ENCODE measurements around the gene GRIFIN.
"Not testable (repeated sequence)": the region's sequence is repeated elsewhere in the genome, so short reads cannot be mapped to it uniquely, and the experiment has no call there.

Gene GRIFIN

GRCh38 chr7:2471022-2471329, 5.2 kb downstream of the GRIFIN start:
- H3K4me3 ChIP-seq (ENCODE audit: low read length) = no peak overlapping the region

DNA sequence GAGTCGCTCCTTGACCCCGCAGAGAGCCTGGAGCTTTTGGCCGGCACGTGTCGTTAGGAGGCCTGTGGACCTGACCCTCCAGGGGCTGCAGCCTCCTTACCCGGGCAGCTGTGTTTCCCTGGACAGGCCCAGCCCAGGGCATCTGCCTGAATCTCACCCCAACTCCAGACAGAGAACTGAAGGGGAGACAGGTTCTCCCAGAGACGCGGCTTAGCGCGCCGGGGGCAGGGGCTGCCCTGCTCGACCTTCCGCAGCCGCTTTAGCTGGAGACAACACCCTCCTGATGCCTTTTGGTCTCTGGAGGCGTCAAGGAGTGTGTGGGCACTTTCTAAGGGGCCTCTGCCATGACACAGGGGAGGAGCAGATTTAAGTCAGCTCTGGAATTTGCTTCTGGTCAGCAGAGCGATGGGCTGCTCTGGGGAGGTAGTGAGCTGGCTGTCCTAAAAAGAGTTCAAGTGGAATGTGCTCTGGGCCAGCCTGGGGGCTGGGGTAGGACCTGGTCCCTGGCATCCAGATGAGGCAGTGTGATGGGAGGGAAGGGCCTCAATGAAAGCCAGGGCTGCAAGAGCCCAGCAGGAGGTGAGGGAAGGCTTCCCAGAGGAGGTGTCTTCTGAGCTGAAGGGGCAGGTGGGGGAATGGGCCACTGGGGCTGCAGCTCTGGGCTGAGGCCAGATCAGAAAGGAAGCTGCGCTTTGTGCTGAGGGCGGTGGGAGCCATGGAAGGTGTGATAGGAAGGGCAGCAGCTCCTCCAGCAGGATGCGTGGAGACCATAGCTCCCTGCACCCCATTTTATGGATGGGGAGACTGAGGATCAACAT, 5.8 kb downstream of the GRIFIN start:
- Histone ChIP-seq H3K4me1 (ENCODE audit: control insufficient read depth, insufficient read depth, low read length) (peaks cover 5% of the 10 kb centered on the region), H3K27me3 (ENCODE audit: control insufficient read depth, insufficient read depth, low read length) (no peaks in the 10 kb centered on the region), H3K9ac (ENCODE audit: low read length) (no peak overlapping the region), H3K36me3 (ENCODE audit: control insufficient read depth, insufficient read depth, low read length) (no peaks in the 10 kb centered on the region), H3K9me3 (ENCODE audit: control insufficient read depth, low read length) (no peaks in the 10 kb centered on the region), H3K4me3 (ENCODE audit: low read length) (no peak overlapping the region)

More at GRCh38 chr7:2471022-2471329, 5.2 kb downstream of the GRIFIN start:
- no peaks in the 10 kb centered on the region for H3K9me3 ChIP-seq (ENCODE audit: control insufficient read depth, low read length)
- H3K4me1 ChIP-seq (ENCODE audit: control insufficient read depth, insufficient read depth, low read length) = peaks cover 5% of the 10 kb centered on the region
- H3K9ac ChIP-seq (ENCODE audit: low read length) = no peak overlapping the region
- no peaks in the 10 kb centered on the region for H3K27me3 ChIP-seq (ENCODE audit: control insufficient read depth, insufficient read depth, low read length)
- no peaks in the 10 kb centered on the region for H3K36me3 ChIP-seq (ENCODE audit: control insufficient read depth, insufficient read depth, low read length)

DNA sequence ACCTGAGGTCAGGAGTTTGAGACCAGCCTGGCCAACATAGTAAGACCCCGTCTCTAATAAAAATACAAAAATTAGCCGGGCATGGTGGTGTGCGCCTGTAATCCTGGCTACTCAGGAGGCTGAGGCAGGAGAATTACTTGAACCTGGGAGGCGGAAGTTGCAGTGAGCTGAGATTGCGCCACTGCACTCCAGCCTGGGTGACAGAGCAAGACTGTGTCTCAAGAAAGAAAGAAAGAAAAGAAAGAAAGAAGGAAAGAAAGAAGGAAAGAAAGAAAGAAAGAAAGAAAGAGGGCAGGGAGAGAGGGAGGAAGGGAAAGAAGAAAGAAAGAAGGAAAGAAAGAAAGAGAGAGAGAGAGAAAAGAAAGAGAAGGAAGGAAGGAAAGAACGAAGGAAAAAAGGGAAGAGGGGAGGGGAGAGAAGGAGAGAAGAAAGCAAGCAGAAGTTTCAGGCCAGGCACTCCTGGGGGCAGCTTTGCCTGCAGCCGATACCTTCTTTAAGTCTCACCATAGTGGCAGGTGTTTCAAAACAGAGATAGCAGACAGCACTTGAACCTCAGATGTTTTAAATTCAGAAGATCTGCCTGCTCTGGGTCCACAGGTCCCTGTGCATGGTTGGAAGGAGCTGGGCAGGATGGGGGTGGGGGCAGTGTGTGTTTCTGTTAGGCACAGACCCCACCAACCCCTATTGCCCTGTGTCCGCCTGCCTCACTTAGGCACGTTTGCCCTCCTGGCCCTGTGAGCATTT, 6.6 kb downstream of the GRIFIN start:
- H3K9me3 ChIP-seq (ENCODE audit: control insufficient read depth, low read length); H3K4me1 ChIP-seq (ENCODE audit: control insufficient read depth, insufficient read depth, low read length); H3K27me3 ChIP-seq (ENCODE audit: control insufficient read depth, insufficient read depth, low read length); H3K4me3 ChIP-seq (ENCODE audit: low read length); H3K9ac ChIP-seq (ENCODE audit: low read length); H3K36me3 ChIP-seq (ENCODE audit: control insufficient read depth, insufficient read depth, low read length): not testable (repeated sequence)

- Histone ChIP-seq H3K36me3 (ENCODE audit: control insufficient read depth, insufficient read depth, low read length) (no peaks in the 10 kb centered on the region), H3K4me1 (ENCODE audit: control insufficient read depth, insufficient read depth, low read length) (peaks cover 5% of the 10 kb centered on the region), H3K9ac (ENCODE audit: low read length) (no peak overlapping the region), H3K27me3 (ENCODE audit: control insufficient read depth, insufficient read depth, low read length) (no peaks in the 10 kb centered on the region), H3K9me3 (ENCODE audit: control insufficient read depth, low read length) (no peaks in the 10 kb centered on the region), H3K4me3 (ENCODE audit: low read length) (no peak overlapping the region)
These were observed 8.0 kb downstream of the GRIFIN start for GRCh38 chr7:2468227-2468626.

- H3K36me3 ChIP-seq (ENCODE audit: control insufficient read depth, insufficient read depth, low read length) = no peaks in the 10 kb centered on the region
- no peak overlapping the region for H3K4me3 ChIP-seq (ENCODE audit: low read length)
- H3K4me1 ChIP-seq (ENCODE audit: control insufficient read depth, insufficient read depth, low read length) = peaks cover 5% of the 10 kb centered on the region
- no peaks in the 10 kb centered on the region for H3K27me3 ChIP-seq (ENCODE audit: control insufficient read depth, insufficient read depth, low read length)
- H3K9ac ChIP-seq (ENCODE audit: low read length) = no peak overlapping the region
- no peaks in the 10 kb centered on the region for H3K9me3 ChIP-seq (ENCODE audit: control insufficient read depth, low read length)
These were observed 9.5 kb downstream of the GRIFIN start for GRCh38 chr7:2466675-2467074.

GRCh38 chr7:2465928-2466327, 10.3 kb downstream of the GRIFIN start:
- no peak overlapping the region for H3K9ac ChIP-seq (ENCODE audit: low read length)
- H3K4me3 ChIP-seq (ENCODE audit: low read length) = no peak overlapping the region
- H3K9me3 ChIP-seq (ENCODE audit: control insufficient read depth, low read length) = no peaks in the 10 kb centered on the region
- no peaks in the 10 kb centered on the region for H3K27me3 ChIP-seq (ENCODE audit: control insufficient read depth, insufficient read depth, low read length)
- H3K4me1 ChIP-seq (ENCODE audit: control insufficient read depth, insufficient read depth, low read length) = peaks cover under 1% of the 10 kb centered on the region
- no peaks in the 10 kb centered on the region for H3K36me3 ChIP-seq (ENCODE audit: control insufficient read depth, insufficient read depth, low read length)

DNA sequence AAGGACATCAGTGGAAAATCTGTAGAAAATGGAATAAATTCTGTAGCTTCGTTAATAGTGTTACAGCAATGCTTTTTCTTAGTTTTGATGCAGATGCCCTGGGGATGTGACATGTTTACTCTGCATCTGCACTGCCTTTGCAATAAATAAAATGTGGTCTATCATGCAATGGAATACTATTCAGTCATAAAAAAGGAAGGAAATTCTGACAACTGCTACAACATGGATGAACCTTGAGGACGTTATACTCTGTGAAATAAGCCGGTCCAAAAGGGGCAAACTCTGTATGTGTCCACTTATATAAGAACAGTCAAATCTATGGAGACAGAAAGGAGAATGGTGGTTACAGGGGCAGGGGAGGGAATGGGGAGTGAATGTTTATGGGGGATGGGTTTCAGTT, 13.5 kb downstream of the GRIFIN start:
- no peaks in the 10 kb centered on the region for H3K27me3 ChIP-seq (ENCODE audit: control insufficient read depth, insufficient read depth, low read length)
- no peak overlapping the region for H3K4me3 ChIP-seq (ENCODE audit: low read length)
- H3K9me3 ChIP-seq (ENCODE audit: control insufficient read depth, low read length) = no peaks in the 10 kb centered on the region
- no peaks in the 10 kb centered on the region for H3K36me3 ChIP-seq (ENCODE audit: control insufficient read depth, insufficient read depth, low read length)
- no peak overlapping the region for H3K9ac ChIP-seq (ENCODE audit: low read length)
- no peaks in the 10 kb centered on the region for H3K4me1 ChIP-seq (ENCODE audit: control insufficient read depth, insufficient read depth, low read length)

GRCh38 chr7:2461268-2462026, 14.8 kb downstream of the GRIFIN start:
- H3K4me3 ChIP-seq (ENCODE audit: low read length) = no peak overlapping the region
- H3K27me3 ChIP-seq (ENCODE audit: control insufficient read depth, insufficient read depth, low read length) = no peaks in the 10 kb centered on the region
- H3K36me3 ChIP-seq (ENCODE audit: control insufficient read depth, insufficient read depth, low read length) = no peaks in the 10 kb centered on the region
- H3K4me1 ChIP-seq (ENCODE audit: control insufficient read depth, insufficient read depth, low read length) = no peaks in the 10 kb centered on the region
- no peak overlapping the region for H3K9ac ChIP-seq (ENCODE audit: low read length)
- no peaks in the 10 kb centered on the region for H3K9me3 ChIP-seq (ENCODE audit: control insufficient read depth, low read length)

GRCh38 chr7:2460641-2461040, 15.6 kb downstream of the GRIFIN start:
- H3K27me3 ChIP-seq (ENCODE audit: control insufficient read depth, insufficient read depth, low read length) = no peaks in the 10 kb centered on the region
- no peaks in the 10 kb centered on the region for H3K4me1 ChIP-seq (ENCODE audit: control insufficient read depth, insufficient read depth, low read length)
- H3K36me3 ChIP-seq (ENCODE audit: control insufficient read depth, insufficient read depth, low read length) = no peaks in the 10 kb centered on the region
- H3K4me3 ChIP-seq (ENCODE audit: low read length) = no peak overlapping the region
- H3K9me3 ChIP-seq (ENCODE audit: control insufficient read depth, low read length) = no peaks in the 10 kb centered on the region
- H3K9ac ChIP-seq (ENCODE audit: low read length) = no peak overlapping the region

GRCh38 chr7:2460188-2460587, 16.0 kb downstream of the GRIFIN start:
- no peak overlapping the region for H3K9ac ChIP-seq (ENCODE audit: low read length)
- no peak overlapping the region for H3K4me3 ChIP-seq (ENCODE audit: low read length)
- no peaks in the 10 kb centered on the region for H3K36me3 ChIP-seq (ENCODE audit: control insufficient read depth, insufficient read depth, low read length)
- no peaks in the 10 kb centered on the region for H3K27me3 ChIP-seq (ENCODE audit: control insufficient read depth, insufficient read depth, low read length)
- no peaks in the 10 kb centered on the region for H3K9me3 ChIP-seq (ENCODE audit: control insufficient read depth, low read length)
- H3K4me1 ChIP-seq (ENCODE audit: control insufficient read depth, insufficient read depth, low read length) = no peaks in the 10 kb centered on the region

DNA sequence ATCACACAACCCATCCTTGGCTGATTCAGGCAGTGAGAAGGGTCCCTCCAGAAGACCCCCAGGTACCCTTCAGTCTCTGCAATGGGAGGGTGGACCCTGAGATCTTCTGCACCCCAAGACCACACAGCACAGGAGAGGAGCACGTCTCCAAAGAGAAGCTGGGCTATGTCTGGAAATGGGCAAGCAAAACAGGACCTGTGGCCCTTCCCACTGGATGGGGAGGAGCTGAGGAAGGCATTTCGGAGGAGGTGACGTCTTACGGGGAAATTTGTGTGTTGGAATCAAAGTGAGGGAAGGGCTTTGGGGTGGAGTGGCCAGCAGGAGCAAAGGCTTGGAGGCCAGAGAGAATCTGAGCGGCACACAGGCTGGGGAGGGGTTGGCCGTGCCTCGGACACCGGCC, 16.5 kb downstream of the GRIFIN start:
- Histone ChIP-seq H3K9ac (ENCODE audit: low read length) (no peak overlapping the region), H3K4me1 (ENCODE audit: control insufficient read depth, insufficient read depth, low read length) (no peaks in the 10 kb centered on the region), H3K36me3 (ENCODE audit: control insufficient read depth, insufficient read depth, low read length) (no peaks in the 10 kb centered on the region), H3K27me3 (ENCODE audit: control insufficient read depth, insufficient read depth, low read length) (no peaks in the 10 kb centered on the region), H3K4me3 (ENCODE audit: low read length) (no peak overlapping the region), H3K9me3 (ENCODE audit: control insufficient read depth, low read length) (no peaks in the 10 kb centered on the region)

GRCh38 chr7:2453849-2454248, 22.3 kb downstream of the GRIFIN start:
- H3K36me3 ChIP-seq (ENCODE audit: control insufficient read depth, insufficient read depth, low read length); H3K4me3 ChIP-seq (ENCODE audit: low read length); H3K9ac ChIP-seq (ENCODE audit: low read length); H3K9me3 ChIP-seq (ENCODE audit: control insufficient read depth, low read length): not testable (repeated sequence)
- H3K4me1 ChIP-seq (ENCODE audit: control insufficient read depth, insufficient read depth, low read length) = peaks cover 11% of the 10 kb centered on the region
- H3K27me3 ChIP-seq (ENCODE audit: control insufficient read depth, insufficient read depth, low read length) = peaks cover 14% of the 10 kb centered on the region
